ENCODE measurements around the gene CCT6A.
"Not testable (repeated sequence)": the region's sequence is repeated elsewhere in the genome, so short reads cannot be mapped to it uniquely, and the experiment has no call there.

The CCT6A gene

DNA sequence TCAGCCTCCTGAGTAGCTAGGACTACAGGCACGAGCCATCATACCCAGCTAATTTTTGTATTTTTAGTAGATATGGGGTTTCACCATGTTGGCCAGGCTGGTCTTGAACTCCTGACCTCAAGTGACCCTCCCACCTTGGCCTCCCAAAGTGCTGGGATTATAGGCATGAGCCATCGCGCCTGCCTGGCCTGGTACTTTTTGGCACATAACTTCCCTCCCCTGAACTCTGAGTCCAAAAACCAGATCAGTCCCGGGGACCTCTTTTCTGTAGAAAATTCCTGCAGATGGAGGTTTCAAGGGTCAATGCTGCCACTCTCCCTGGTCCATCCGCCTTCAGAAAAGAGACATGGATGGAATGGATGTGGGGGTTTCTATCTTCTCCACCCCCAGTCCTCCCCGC lies 40.8 kb downstream of the CCT6A start:
- not testable (repeated sequence) for H3K4me3 ChIP-seq (replicated peaks; ENCODE audit: insufficient read depth, low read length); H3K27ac ChIP-seq (replicated peaks); DNase-seq (ENCODE audit: low read depth in 1 of 2, low spot score in 1 of 2); H3K27me3 ChIP-seq (ENCODE audit: insufficient read depth, poor library complexity, severe bottlenecking)

DNA sequence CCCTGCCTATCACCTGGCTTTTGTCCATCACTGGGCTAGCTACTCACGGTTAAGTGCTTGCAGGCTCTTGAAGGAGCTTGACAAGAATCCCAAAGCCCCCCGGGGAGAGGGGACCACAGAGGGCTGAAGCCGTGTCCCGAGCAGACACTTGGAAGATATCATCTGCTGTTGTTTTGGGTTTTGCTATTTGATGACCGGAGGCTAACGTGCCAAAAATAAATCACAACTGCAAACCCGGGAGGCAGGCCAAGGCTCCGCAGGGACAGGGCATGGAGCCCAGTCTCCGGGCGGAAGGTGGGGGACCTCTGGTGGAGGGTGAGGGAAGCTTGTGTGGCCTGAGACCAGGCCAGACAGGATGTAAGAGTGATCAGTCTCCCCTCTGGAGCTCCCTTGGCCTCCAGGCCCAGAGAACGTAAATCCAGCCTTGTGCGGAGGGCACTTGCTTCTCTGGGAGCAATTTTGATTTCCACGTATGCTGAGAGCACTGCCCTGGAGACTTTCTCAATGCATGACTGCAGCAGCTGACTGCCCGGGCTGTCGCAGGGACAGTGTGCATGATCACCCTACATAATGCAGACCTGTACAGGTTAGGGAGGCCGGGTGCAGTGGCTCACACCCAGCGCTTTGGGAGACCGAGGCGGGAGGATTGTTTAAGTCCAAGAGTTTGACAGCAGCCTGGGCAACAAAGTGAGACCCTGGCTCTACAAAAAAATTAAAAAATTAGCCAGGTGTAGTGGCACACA lies 41.4 kb downstream of the CCT6A start, which contains the start of gene PHKG1:
PHKG1 (minus strand) TSS at position 164 of the 743 bp plus-strand sequence. CDS start 4,011 bp downstream, outside the sequence.
- H3K27me3 ChIP-seq (ENCODE audit: insufficient read depth, poor library complexity, severe bottlenecking) = no peaks in the 10 kb centered on the region
- H3K27ac ChIP-seq (replicated peaks) = no peak within 1 kb of the TSS
- no peak within 1 kb of the TSS for H3K4me3 ChIP-seq (replicated peaks; ENCODE audit: insufficient read depth, low read length)
- no peak for DNase-seq (ENCODE audit: low read depth in 1 of 2, low spot score in 1 of 2)
- TF ChIP-seq GABPA (IDR thresholded peaks at IDR 0.05; ENCODE audit: low read depth) = no peak
- TF ChIP-seq, protein P1, sequence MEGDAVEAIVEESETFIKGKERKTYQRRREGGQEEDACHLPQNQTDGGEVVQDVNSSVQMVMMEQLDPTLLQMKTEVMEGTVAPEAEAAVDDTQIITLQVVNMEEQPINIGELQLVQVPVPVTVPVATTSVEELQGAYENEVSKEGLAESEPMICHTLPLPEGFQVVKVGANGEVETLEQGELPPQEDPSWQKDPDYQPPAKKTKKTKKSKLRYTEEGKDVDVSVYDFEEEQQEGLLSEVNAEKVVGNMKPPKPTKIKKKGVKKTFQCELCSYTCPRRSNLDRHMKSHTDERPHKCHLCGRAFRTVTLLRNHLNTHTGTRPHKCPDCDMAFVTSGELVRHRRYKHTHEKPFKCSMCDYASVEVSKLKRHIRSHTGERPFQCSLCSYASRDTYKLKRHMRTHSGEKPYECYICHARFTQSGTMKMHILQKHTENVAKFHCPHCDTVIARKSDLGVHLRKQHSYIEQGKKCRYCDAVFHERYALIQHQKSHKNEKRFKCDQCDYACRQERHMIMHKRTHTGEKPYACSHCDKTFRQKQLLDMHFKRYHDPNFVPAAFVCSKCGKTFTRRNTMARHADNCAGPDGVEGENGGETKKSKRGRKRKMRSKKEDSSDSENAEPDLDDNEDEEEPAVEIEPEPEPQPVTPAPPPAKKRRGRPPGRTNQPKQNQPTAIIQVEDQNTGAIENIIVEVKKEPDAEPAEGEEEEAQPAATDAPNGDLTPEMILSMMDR (IDR thresholded peaks at IDR 0.05; ENCODE audit: insufficient read depth, low read length) = no peak
- TF ChIP-seq POLR2AphosphoS5 (IDR thresholded peaks at IDR 0.05; ENCODE audit: low read depth) = no peak
- TF ChIP-seq, protein P2, sequence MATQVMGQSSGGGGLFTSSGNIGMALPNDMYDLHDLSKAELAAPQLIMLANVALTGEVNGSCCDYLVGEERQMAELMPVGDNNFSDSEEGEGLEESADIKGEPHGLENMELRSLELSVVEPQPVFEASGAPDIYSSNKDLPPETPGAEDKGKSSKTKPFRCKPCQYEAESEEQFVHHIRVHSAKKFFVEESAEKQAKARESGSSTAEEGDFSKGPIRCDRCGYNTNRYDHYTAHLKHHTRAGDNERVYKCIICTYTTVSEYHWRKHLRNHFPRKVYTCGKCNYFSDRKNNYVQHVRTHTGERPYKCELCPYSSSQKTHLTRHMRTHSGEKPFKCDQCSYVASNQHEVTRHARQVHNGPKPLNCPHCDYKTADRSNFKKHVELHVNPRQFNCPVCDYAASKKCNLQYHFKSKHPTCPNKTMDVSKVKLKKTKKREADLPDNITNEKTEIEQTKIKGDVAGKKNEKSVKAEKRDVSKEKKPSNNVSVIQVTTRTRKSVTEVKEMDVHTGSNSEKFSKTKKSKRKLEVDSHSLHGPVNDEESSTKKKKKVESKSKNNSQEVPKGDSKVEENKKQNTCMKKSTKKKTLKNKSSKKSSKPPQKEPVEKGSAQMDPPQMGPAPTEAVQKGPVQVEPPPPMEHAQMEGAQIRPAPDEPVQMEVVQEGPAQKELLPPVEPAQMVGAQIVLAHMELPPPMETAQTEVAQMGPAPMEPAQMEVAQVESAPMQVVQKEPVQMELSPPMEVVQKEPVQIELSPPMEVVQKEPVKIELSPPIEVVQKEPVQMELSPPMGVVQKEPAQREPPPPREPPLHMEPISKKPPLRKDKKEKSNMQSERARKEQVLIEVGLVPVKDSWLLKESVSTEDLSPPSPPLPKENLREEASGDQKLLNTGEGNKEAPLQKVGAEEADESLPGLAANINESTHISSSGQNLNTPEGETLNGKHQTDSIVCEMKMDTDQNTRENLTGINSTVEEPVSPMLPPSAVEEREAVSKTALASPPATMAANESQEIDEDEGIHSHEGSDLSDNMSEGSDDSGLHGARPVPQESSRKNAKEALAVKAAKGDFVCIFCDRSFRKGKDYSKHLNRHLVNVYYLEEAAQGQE (IDR thresholded peaks at IDR 0.05; ENCODE audit: insufficient replicate concordance, low read depth) = no peak

DNA sequence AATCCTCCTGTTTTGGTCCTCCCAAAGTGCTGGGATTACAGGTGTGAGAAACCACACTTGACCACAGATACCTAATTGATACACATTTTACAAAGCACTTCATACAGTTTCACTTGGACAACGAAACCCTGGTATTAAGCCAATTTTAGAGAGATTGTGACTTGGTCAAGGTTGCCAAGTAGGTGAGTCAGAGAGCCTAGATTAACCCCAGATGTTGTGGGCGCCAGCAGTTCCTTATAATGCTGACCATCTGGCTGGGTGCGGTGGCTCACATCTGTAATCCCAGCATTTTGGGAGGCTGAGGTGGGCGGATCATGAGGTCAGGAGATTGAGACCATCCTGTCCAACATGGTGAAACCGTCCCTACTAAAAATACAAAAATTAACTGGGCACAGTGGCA lies 46.1 kb downstream of the CCT6A start:
- TF ChIP-seq GABPA (IDR thresholded peaks at IDR 0.05; ENCODE audit: low read depth) = no peak
- TF ChIP-seq POLR2AphosphoS5 (IDR thresholded peaks at IDR 0.05; ENCODE audit: low read depth) = no peak
- TF ChIP-seq, protein P2 (IDR thresholded peaks at IDR 0.05; ENCODE audit: insufficient replicate concordance, low read depth) = no peak
- no peak; the same call in 1 of the 2 replicates for TF ChIP-seq SPI1 (IDR thresholded peaks at IDR 0.05; ENCODE audit: borderline replicate concordance, low read depth)
- TF ChIP-seq, protein P1 (IDR thresholded peaks at IDR 0.05; ENCODE audit: insufficient read depth, low read length) = no peak
- no peak overlapping the region for H3K4me3 ChIP-seq (replicated peaks; ENCODE audit: insufficient read depth, low read length)
- H3K27ac ChIP-seq (replicated peaks) = no peak overlapping the region

DNA sequence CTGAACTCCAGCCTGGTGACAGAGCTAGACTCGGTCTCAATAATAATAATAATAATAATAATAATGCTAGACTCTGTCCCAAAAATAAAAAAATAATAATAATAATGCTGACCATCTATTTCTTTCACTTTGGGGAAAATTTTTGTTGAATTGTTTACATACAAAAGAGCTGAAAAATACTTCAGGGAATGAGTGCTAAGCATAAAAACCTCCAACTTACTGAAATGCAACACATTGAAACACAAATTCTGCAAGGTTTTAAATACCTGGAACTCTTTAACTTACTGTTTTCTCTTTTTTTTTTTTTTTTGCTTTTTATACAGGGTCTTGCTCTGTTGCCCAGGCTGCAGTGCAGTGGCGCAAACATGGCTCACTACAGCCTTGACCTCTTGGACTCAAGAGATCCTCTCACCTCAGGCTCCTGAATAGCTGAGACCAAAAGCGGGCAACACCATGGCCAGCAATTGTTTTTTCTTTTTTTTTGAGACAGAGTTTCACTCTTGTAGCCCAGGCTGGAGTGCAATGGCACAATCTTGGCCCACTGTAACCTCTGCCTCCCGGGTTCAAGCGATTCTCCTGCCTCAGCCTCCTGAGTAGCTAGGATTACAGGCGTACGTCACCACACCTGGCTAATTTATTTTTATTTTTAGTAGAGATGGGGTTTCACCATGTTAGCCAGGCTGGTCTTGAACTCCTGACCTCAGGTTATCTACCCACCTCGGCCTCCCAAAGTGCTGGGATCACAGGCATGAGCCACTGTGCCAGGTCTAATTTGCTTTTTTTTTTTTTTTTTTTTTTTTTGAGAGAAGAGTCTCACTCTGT lies 46.8 kb downstream of the CCT6A start:
- H3K27me3 ChIP-seq (ENCODE audit: insufficient read depth, poor library complexity, severe bottlenecking); H3K4me3 ChIP-seq (replicated peaks; ENCODE audit: insufficient read depth, low read length); H3K27ac ChIP-seq (replicated peaks); DNase-seq (ENCODE audit: low read depth in 1 of 2, low spot score in 1 of 2): not testable (repeated sequence)
- TF ChIP-seq POLR2AphosphoS5 (IDR thresholded peaks at IDR 0.05; ENCODE audit: low read depth) = 0 out of 2 replicates have a peak, but pooled peaks have one; percentile 14

More for the DNA sequence above, 46.1 kb downstream of the CCT6A start:
- no peak for DNase-seq (ENCODE audit: low read depth in 1 of 2, low spot score in 1 of 2)
- H3K27me3 ChIP-seq (ENCODE audit: insufficient read depth, poor library complexity, severe bottlenecking) = no peaks in the 10 kb centered on the region
